ENCODE results near the gene REV3L. TPM values are rescaled to one million over a fixed set of nuclear protein-coding genes. Genes with fewer than 3 reads are reported as not detected.
"Not testable (repeated sequence)": the region's sequence is repeated elsewhere in the genome, so short reads cannot be mapped to it uniquely, and the experiment has no call there.

The REV3L gene
- total and polyA plus RNA-seq, 4 donors, result 5.0 to 74.9 (median 41.2) TPM

DNA sequence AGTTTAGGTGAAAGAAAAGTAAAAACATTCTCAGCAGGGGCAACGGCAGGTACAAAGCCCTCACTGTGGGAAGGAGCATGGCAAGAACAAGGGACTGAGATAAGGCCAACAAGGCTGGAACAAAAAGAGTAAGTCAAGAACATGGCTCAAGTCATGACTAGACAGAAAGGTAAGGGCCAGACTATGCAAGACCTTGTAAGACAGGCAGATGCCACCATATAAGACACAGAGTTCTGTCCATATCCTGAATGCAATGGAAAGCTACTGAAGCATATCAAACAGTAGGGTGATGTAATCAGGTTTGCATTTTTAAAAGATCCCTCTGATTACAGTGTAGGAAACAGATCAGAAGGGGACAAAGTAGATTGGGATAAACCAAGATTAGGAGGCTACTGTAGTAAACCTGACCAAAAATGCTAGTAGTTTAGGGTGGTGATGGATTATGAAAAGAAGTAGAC, 5.5 kb downstream of the REV3L start:
- Histone ChIP-seq H3K27ac (ENCODE audit: low read depth in 1 of 2, low read length in 2 of 2) (no peak overlapping the region), H3K36me3 (ENCODE audit: control insufficient read depth in 1 of 2, insufficient read depth in 2 of 2, low read length in 1 of 2) (no peaks in the 10 kb centered on the region), H3K4me1 (ENCODE audit: control insufficient read depth in 1 of 2, insufficient read depth in 2 of 2, low read length in 2 of 2) (peaks cover 0 to 3% of the 10 kb centered on the region in 2 donors), H3K9me3 (ENCODE audit: control insufficient read depth, low read length) (no peaks in the 10 kb centered on the region), H3K4me3 (ENCODE audit: low read length in 2 of 2) (no peak overlapping the region), H3K27me3 (ENCODE audit: control insufficient read depth in 1 of 2, insufficient read depth in 2 of 2, low read length in 1 of 2) (no peaks in the 10 kb centered on the region)
- ATAC-seq (ENCODE audit: low FRiP score) (no peak), DNase-seq (no peak)
- intact Hi-C loops (cut with DNase I), result loop anchor here in 1 of 2 donors (10.0 kb wide), 1 partner anchor 93 kb away; no protein-coding TSS in a partner anchor
- 75 to 91% methylated on average over 1 of the region's 1 CpG for WGBS, 2 donors

DNA sequence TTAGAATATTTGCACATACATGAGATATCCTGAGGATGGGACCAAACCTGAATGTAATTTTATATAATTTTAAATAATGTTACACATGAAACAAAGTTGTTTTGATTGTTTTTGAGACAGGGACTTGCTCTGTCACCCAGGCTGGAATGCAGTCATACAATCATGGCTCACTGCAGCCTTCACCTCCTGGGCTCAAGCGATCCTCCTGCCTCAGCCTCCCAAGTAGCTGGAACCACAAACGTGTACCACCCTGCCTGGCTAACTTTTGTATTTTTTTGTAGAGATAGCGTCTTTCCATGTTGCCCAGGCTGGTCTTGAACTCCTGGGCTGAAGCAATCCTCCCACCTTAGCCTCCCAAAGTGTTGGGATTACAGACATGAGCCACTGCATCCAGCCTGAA, 7.0 kb downstream of the REV3L start:
- H3K9me3 ChIP-seq (ENCODE audit: control insufficient read depth, low read length); DNase-seq; H3K4me3 ChIP-seq (ENCODE audit: low read length in 2 of 2); H3K36me3 ChIP-seq (ENCODE audit: control insufficient read depth in 1 of 2, insufficient read depth in 2 of 2, low read length in 1 of 2); ATAC-seq (ENCODE audit: low FRiP score); H3K27ac ChIP-seq (ENCODE audit: low read depth in 1 of 2, low read length in 2 of 2); H3K4me1 ChIP-seq (ENCODE audit: control insufficient read depth in 1 of 2, insufficient read depth in 2 of 2, low read length in 2 of 2); H3K27me3 ChIP-seq (ENCODE audit: control insufficient read depth in 1 of 2, insufficient read depth in 2 of 2, low read length in 1 of 2): not testable (repeated sequence)
- WGBS, 2 donors, result 92 to 93% methylated on average over 3 of the region's 3 CpGs
- intact Hi-C loops (cut with DNase I), result loop anchor here in 1 of 2 donors (10.0 kb wide), 1 partner anchor 91 kb away; no protein-coding TSS in a partner anchor

DNA sequence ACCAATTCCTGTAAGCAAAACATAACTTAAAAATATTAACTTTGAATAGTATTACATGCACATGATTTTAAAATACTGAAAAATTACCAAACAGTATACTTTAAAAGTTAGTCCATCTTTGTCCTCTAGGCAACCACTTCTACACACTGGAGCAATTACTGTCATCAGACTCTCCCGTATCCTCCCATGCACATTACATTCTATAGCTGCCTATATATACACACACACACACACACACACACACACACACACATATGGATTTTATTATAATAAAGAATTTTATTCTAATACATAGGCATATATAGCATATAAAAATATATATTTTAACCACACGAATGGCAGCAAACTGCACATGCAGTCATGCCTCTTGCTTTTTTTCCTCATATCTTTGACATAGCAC, 8.2 kb downstream of the REV3L start:
- 85 to 87% methylated on average over 2 of the region's 2 CpGs for WGBS, 2 donors
- no peaks in the 10 kb centered on the region for H3K9me3 ChIP-seq (ENCODE audit: control insufficient read depth, low read length)
- H3K27ac ChIP-seq (ENCODE audit: low read depth in 1 of 2, low read length in 2 of 2), result no peak overlapping the region
- peaks cover 0 to 3% of the 10 kb centered on the region in 2 donors for H3K4me1 ChIP-seq (ENCODE audit: control insufficient read depth in 1 of 2, insufficient read depth in 2 of 2, low read length in 2 of 2)
- ATAC-seq (ENCODE audit: low FRiP score) (no peak), DNase-seq (no peak)
- no peak overlapping the region for H3K4me3 ChIP-seq (ENCODE audit: low read length in 2 of 2)
- no peaks in the 10 kb centered on the region for H3K36me3 ChIP-seq (ENCODE audit: control insufficient read depth in 1 of 2, insufficient read depth in 2 of 2, low read length in 1 of 2)
- intact Hi-C loops (cut with DNase I), result loop anchor here in 1 of 2 donors (10.0 kb wide), 1 partner anchor 90 kb away; no protein-coding TSS in a partner anchor
- H3K27me3 ChIP-seq (ENCODE audit: control insufficient read depth in 1 of 2, insufficient read depth in 2 of 2, low read length in 1 of 2), result no peaks in the 10 kb centered on the region

DNA sequence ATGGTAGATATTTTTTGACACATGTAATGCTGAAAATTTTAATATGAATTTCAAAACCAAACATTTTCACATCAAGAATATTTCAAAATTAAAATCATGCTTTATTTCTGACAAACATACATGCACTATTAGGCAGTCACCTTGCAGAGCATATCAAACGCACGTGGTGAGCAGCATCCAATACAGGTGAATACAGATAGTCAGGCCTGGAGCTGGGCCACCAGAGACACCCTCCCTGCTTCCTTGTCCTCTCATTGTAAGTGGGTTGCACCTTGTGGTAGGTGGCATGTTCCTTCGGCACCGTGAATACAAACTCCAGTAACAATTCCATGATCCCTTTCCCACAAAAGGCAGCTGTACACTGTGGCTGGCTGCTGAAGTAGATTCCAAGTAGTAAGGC, 8.9 kb downstream of the REV3L start:
- Histone ChIP-seq H3K27ac (ENCODE audit: low read depth in 1 of 2, low read length in 2 of 2) (no peak overlapping the region), H3K4me1 (ENCODE audit: control insufficient read depth in 1 of 2, insufficient read depth in 2 of 2, low read length in 2 of 2) (peaks cover 0 to 3% of the 10 kb centered on the region in 2 donors), H3K4me3 (ENCODE audit: low read length in 2 of 2) (no peak overlapping the region), H3K9me3 (ENCODE audit: control insufficient read depth, low read length) (no peaks in the 10 kb centered on the region), H3K27me3 (ENCODE audit: control insufficient read depth in 1 of 2, insufficient read depth in 2 of 2, low read length in 1 of 2) (no peaks in the 10 kb centered on the region), H3K36me3 (ENCODE audit: control insufficient read depth in 1 of 2, insufficient read depth in 2 of 2, low read length in 1 of 2) (no peaks in the 10 kb centered on the region)
- WGBS, 2 donors, result 81 to 87% methylated on average over 4 of the region's 4 CpGs
- ATAC-seq (ENCODE audit: low FRiP score), result no peak
- intact Hi-C loops (cut with DNase I), result loop anchor here in 1 of 2 donors (10.0 kb wide), 1 partner anchor 89 kb away; no protein-coding TSS in a partner anchor
- no peak for DNase-seq

DNA sequence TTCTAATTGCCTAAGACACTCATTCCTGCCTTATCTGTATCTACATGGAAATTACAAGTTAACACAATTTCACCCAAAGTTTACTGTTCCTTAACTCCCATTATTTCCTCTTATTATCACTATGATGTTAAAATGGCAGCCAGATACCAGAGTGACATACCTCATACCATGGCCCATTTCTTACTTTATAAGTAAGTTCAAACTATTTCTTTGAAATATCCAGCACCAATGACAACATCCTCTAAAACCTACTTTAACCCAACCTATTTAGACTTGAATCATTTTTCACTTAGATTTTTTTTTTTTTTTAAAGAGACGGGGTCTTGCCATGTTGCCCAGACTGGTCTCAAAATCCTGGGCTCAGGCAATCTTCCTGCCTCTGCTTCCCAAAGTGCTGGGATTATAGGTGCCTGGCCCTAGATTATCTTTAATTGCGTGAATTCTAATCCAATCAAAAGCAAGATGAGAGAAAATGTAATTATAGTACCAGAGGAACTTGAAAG, 10.0 kb downstream of the REV3L start:
- 95 to 96% methylated on average over 2 of the region's 2 CpGs for WGBS, 2 donors
- H3K4me1 ChIP-seq (ENCODE audit: control insufficient read depth in 1 of 2, insufficient read depth in 2 of 2, low read length in 2 of 2), result peaks cover 0 to 1% of the 10 kb centered on the region in 2 donors
- no peaks in the 10 kb centered on the region for H3K36me3 ChIP-seq (ENCODE audit: control insufficient read depth in 1 of 2, insufficient read depth in 2 of 2, low read length in 1 of 2)
- no peak overlapping the region for H3K27ac ChIP-seq (ENCODE audit: low read depth in 1 of 2, low read length in 2 of 2)
- intact Hi-C loops (cut with DNase I), result loop anchor here in 1 of 2 donors (10.0 kb wide), 1 partner anchor 88 kb away; no protein-coding TSS in a partner anchor
- H3K9me3 ChIP-seq (ENCODE audit: control insufficient read depth, low read length), result no peaks in the 10 kb centered on the region
- DNase-seq (no peak), ATAC-seq (ENCODE audit: low FRiP score) (no peak)
- H3K4me3 ChIP-seq (ENCODE audit: low read length in 2 of 2), result no peak overlapping the region
- H3K27me3 ChIP-seq (ENCODE audit: control insufficient read depth in 1 of 2, insufficient read depth in 2 of 2, low read length in 1 of 2), result no peaks in the 10 kb centered on the region

DNA sequence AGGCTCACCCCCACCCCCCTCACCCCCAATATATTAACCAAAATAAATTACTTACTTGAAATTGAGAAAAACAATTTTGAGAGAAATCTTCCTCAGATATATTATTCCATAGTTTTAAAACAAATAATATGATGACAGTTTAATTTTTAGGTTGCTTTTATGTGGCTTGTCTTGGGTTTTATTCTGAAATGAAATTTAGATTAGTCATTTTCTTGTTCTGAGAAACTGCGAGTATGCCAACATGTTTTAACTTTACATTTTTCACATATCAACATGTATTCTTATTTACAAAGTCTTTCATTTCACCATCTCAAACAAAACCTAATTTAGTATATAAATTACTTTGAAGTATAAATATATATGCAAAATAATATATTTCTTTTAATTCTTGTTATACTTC, 11.1 kb downstream of the REV3L start:
- Histone ChIP-seq H3K4me1 (ENCODE audit: control insufficient read depth in 1 of 2, insufficient read depth in 2 of 2, low read length in 2 of 2) (peaks cover 0 to 1% of the 10 kb centered on the region in 2 donors), H3K36me3 (ENCODE audit: control insufficient read depth in 1 of 2, insufficient read depth in 2 of 2, low read length in 1 of 2) (no peaks in the 10 kb centered on the region), H3K27ac (ENCODE audit: low read depth in 1 of 2, low read length in 2 of 2) (no peak overlapping the region), H3K27me3 (ENCODE audit: control insufficient read depth in 1 of 2, insufficient read depth in 2 of 2, low read length in 1 of 2) (no peaks in the 10 kb centered on the region), H3K9me3 (ENCODE audit: control insufficient read depth, low read length) (no peaks in the 10 kb centered on the region), H3K4me3 (ENCODE audit: low read length in 2 of 2) (no peak overlapping the region)
- 93 to 94% methylated on average over 1 of the region's 1 CpG for WGBS, 2 donors
- ATAC-seq (ENCODE audit: low FRiP score), result no peak
- intact Hi-C loops (cut with DNase I), result loop anchor here in 1 of 2 donors (10.0 kb wide), 1 partner anchor 87 kb away; no protein-coding TSS in a partner anchor
- no peak for DNase-seq

DNA sequence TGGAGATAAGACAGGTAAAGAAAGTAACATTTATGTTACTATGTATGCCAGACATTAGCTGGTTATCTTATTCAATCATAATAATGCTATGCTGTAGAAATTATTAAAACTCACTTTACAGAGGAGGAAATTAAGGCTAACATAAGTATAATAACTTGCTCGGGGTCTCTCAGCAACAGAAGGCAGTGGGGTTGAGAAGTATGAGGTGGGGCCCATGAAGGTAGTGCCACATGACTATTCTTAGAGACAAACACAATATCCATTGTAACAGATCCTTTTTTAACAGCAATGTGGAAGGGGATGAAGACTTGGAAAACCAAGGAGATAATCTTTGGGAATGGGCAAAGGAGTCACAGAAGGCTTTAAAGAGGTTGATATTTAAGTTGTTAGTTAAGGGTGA, 11.5 kb downstream of the REV3L start:
- intact Hi-C loops (cut with DNase I), result loop anchor here in 1 of 2 donors (10.0 kb wide), 1 partner anchor 87 kb away; no protein-coding TSS in a partner anchor
- Histone ChIP-seq H3K27me3 (ENCODE audit: control insufficient read depth in 1 of 2, insufficient read depth in 2 of 2, low read length in 1 of 2) (no peaks in the 10 kb centered on the region), H3K4me3 (ENCODE audit: low read length in 2 of 2) (no peak overlapping the region), H3K4me1 (ENCODE audit: control insufficient read depth in 1 of 2, insufficient read depth in 2 of 2, low read length in 2 of 2) (peaks cover 0 to 1% of the 10 kb centered on the region in 2 donors), H3K36me3 (ENCODE audit: control insufficient read depth in 1 of 2, insufficient read depth in 2 of 2, low read length in 1 of 2) (no peaks in the 10 kb centered on the region), H3K27ac (ENCODE audit: low read depth in 1 of 2, low read length in 2 of 2) (no peak overlapping the region), H3K9me3 (ENCODE audit: control insufficient read depth, low read length) (no peaks in the 10 kb centered on the region)
- DNase-seq (no peak), ATAC-seq (ENCODE audit: low FRiP score) (no peak)
- 52 to 99% methylated on average over 1 of the region's 1 CpG for WGBS, 2 donors

DNA sequence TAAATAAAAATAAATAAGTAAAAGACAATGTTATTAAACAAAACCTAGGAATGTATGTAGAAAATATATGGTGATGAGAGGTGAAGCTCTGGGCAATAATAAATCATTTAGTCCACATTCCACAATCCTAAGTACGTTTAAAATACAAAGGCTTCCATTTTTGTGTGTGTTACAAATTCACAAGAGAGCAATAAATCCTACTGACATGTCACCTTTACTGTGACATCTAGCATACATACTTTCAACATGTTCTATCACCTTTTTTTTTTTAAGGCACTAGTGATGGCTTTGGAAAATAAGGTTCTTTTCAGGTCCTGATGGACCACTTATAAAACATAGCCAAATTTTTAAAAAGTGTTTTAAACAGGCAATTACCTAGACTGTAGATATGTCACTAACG, 12.0 kb downstream of the REV3L start:
- ATAC-seq (ENCODE audit: low FRiP score), result no peak
- H3K27ac ChIP-seq (ENCODE audit: low read depth in 1 of 2, low read length in 2 of 2), result no peak overlapping the region
- no peak overlapping the region for H3K4me3 ChIP-seq (ENCODE audit: low read length in 2 of 2)
- no peak for DNase-seq
- no peaks in the 10 kb centered on the region for H3K9me3 ChIP-seq (ENCODE audit: control insufficient read depth, low read length)
- H3K36me3 ChIP-seq (ENCODE audit: control insufficient read depth in 1 of 2, insufficient read depth in 2 of 2, low read length in 1 of 2), result no peaks in the 10 kb centered on the region
- 96 to 97% methylated on average over 2 of the region's 2 CpGs for WGBS, 2 donors
- intact Hi-C loops (cut with DNase I), result loop anchor here in 1 of 2 donors (10.0 kb wide), 1 partner anchor 86 kb away; no protein-coding TSS in a partner anchor
- H3K4me1 ChIP-seq (ENCODE audit: control insufficient read depth in 1 of 2, insufficient read depth in 2 of 2, low read length in 2 of 2), result peaks cover 0 to 1% of the 10 kb centered on the region in 2 donors
- H3K27me3 ChIP-seq (ENCODE audit: control insufficient read depth in 1 of 2, insufficient read depth in 2 of 2, low read length in 1 of 2), result no peaks in the 10 kb centered on the region

DNA sequence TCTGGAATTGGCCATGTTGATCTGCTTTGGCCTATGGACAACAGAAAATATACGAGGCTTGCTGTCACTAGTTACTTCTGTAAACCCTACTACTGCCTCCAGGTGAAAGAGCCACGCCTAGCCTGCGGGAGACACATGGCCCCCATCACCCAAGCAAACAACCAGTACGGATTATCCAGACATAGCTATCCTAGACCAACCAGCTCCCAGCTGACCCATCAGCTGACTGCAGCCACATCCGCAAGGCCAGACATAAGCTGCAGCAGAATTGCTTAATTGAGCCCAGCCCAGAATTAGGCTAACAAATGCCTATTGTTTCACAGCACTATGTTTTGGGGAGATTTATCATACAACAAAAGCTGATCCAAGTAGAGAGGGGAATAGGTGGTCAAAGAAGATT, 13.5 kb downstream of the REV3L start:
- 97% methylated on average over 5 of the region's 5 CpGs for WGBS, 2 donors
- H3K9me3 ChIP-seq (ENCODE audit: control insufficient read depth, low read length), result no peaks in the 10 kb centered on the region
- no peak overlapping the region for H3K4me3 ChIP-seq (ENCODE audit: low read length in 2 of 2)
- no peak overlapping the region for H3K27ac ChIP-seq (ENCODE audit: low read depth in 1 of 2, low read length in 2 of 2)
- DNase-seq (no peak), ATAC-seq (ENCODE audit: low FRiP score) (no peak)
- intact Hi-C loops (cut with DNase I), result no loop called here
- peaks cover 0 to 1% of the 10 kb centered on the region in 2 donors for H3K4me1 ChIP-seq (ENCODE audit: control insufficient read depth in 1 of 2, insufficient read depth in 2 of 2, low read length in 2 of 2)
- H3K27me3 ChIP-seq (ENCODE audit: control insufficient read depth in 1 of 2, insufficient read depth in 2 of 2, low read length in 1 of 2), result no peaks in the 10 kb centered on the region
- no peaks in the 10 kb centered on the region for H3K36me3 ChIP-seq (ENCODE audit: control insufficient read depth in 1 of 2, insufficient read depth in 2 of 2, low read length in 1 of 2)
